Measurements from ENCODE around the gene KMT2B.

KMT2B gene

GRCh38 chr19:35729021-35729420, 11.2 kb downstream of the KMT2B start:
- DNase-seq = no peak

DNA sequence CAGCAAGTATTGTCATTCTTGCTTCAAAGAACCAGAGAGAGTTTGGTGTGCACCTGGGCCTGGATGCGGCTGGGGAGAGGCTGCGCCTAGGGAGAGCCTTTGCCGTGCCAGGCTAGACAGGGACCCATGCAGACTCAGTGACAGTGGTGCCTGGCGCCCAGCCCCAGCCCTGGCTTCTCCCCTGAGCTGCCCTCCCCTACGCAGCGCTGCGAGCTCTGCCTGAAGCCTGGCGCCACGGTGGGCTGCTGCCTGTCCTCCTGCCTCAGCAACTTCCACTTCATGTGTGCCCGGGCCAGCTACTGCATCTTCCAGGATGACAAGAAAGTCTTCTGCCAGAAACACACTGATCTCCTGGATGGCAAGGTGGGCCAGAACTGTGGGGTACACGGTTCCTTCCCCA, 12.0 kb downstream of the KMT2B start:
- DNase-seq = no peak

DNA sequence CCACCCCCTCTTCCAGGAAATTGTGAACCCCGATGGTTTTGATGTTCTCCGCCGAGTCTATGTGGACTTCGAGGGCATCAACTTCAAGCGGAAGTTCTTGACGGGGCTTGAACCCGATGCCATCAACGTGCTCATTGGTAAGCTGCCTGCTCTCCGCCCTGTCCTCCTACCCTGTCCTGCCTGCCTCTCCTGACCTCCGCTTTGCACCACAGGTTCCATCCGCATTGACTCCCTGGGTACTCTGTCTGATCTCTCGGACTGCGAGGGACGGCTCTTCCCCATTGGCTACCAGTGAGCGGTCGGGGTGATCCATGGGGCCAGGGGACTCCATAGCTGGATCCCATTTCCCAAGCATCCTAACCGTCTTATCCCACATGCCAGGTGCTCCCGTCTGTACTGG, 12.5 kb downstream of the KMT2B start:
- no peak for DNase-seq

- no peak for DNase-seq
Measured at GRCh38 chr19:35731353-35731752, 13.6 kb downstream of the KMT2B start.

- DNase-seq = no peak
Measured at GRCh38 chr19:35731779-35732405, 14.1 kb downstream of the KMT2B start.

GRCh38 chr19:35732540-35733179, 14.9 kb downstream of the KMT2B start:
- no peak for DNase-seq

- DNase-seq = no peak
Measured at GRCh38 chr19:35733180-35734125, 15.7 kb downstream of the KMT2B start.

DNA sequence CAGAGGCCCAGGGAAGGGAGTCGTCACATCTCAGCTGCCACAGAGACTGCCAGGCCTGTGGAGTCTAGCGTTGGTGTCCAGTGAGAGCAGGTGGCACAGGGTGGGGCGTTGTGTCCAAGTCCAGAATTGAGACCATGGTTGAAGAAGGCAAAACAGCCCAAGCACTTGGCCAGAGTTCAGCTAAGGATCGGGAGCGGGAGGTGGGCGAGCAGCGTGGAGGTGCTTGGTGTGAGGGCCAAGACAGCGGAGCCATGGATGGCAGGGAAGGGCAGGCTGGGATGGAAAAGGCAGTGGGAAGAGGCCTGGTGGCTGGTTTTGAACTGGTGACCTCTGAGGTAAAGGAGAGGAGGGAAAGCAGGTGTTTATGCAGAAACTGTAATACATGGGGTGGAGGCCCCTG, 16.5 kb downstream of the KMT2B start:
- no peak for DNase-seq

DNA sequence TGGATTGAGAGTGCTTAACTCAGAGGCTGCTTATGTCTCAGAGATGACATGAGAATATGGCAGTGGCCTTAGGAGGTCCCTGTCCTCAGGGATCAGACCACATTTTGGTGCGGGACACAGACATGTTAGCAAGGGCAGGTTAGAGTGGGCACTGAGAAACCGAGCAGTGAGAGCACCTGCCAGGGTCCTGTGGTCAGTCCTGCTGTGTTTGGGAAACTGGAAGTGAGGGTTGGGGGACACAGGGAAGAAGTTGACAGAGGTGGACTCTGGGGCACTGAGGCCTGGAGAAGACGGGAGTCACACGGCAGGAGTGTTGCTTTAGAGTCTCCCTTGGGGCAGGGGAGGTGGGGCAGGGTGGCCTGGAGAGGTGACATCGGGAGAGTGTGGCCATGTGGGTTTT, 17.1 kb downstream of the KMT2B start:
- no peak for DNase-seq

GRCh38 chr19:35736913-35737886, 19.4 kb downstream of the KMT2B start:
- no peak for DNase-seq

DNA sequence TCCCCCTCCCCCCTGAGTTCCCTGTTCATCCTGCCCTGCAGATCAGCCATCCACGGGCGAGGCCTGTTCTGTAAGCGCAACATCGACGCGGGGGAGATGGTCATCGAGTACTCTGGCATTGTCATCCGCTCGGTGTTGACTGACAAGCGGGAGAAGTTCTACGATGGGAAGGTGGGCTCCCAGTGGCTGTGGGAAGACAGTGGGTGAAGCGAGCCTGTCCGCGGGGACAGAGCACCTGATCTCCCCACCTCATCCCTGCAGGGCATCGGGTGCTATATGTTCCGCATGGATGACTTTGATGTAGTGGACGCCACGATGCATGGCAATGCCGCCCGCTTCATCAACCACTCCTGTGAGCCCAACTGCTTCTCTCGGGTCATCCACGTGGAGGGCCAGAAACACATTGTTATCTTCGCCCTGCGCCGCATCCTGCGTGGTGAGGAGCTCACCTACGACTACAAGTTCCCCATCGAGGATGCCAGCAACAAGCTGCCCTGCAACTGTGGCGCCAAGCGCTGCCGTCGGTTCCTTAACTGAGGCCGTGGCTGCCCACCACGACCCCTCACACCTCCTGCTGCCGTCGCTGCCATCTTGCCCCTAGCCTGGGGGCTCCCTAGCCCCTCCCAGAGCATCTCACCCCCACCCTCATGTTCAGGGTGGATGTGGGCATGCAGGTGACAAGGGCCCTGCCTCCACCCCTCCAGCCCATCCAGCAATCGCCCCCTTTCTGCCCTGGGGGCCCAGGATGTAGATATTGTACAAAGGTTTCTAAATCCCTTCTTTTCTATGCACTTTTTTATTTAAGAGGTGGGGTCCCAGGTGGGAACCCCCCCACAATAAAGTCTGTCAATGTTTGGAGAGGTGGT, 20.5 kb downstream of the KMT2B start:
- no peak for DNase-seq

DNA sequence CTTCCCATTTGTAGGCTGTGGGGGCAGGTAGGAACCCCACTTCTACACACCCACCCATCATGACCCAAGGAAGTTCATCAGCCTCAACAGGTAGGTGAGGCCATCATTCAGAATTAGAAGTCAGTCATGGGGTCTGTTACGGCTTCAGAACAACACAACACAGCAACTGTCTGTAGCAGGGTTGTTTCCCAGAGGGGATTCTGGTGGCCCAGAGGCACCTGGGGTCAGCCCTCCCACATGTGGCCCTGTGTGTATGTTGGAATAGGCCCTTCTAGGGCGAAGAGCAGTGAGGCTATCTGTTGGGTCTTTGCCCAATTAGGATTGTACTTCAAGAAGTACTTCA, 21.1 kb downstream of the KMT2B start:
- no peak for DNase-seq

DNA sequence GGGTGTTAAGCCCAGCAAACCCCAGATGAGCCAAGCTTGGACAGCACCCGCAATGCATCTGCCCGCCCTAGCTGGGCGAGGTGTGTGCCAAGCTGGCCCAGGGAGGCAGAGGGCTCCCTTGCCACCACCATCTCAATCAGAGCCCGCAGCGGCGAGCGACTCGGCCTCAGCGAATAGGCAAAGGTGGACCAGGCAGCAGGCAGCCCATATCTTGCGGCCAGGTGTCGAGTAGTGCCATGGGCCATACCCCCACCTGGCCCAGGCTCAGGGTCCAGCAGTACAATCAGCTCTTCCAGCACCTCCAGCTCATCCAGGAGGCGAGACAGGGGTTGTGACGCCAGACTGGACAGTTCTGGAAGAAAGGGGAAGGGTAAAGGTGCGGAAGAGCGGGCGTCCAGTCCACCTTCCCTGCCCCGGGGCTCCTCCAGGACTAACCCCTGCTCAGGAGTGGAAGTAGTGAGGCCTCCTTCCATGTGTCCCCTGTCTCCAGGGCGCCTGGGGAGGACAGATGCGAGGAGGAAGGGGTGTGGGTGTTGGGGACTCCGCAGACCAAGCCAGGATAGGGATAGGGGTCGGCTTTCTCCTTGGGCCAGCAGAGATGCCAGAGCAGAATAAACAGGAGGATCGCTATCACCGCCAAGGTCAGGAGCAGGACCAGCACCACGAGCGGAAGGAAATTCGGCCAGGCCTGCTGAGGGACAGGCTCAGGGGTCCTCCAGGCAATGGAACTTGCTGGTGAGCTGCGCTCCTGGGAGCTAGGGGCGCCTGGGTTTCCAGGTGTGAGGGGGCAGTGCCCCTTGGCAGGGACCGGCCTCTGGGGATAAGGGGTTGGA, 21.7 kb downstream of the KMT2B start:
- DNase-seq = no peak

GRCh38 chr19:35740108-35740422, 22.3 kb downstream of the KMT2B start:
- no peak for DNase-seq

- peak; percentile 98 for DNase-seq
Measured at GRCh38 chr19:35740423-35741202, 22.8 kb downstream of the KMT2B start.

DNA sequence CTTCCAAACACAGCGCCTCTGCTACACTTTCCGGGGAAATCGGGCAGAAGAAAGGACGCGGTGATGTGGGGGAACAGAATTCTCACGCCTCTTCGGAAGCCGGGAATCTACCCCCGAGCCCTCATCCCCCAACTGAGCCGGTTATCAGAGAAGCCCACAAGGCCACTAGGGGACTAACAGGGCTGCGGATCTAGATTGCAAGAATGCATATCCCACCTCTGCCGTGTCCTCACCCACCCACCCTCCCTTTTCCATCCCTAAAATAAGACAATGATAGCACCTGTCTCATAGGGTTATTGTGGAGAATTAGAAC, 23.4 kb downstream of the KMT2B start:
- no peak for DNase-seq

GRCh38 chr19:35742121-35742724, 24.4 kb downstream of the KMT2B start, which contains the start of gene IGFLR1:
IGFLR1 (minus strand) TSS chr19:35742452; CDS start chr19:35741180, 1,272 bp downstream.
- no peak for DNase-seq

DNA sequence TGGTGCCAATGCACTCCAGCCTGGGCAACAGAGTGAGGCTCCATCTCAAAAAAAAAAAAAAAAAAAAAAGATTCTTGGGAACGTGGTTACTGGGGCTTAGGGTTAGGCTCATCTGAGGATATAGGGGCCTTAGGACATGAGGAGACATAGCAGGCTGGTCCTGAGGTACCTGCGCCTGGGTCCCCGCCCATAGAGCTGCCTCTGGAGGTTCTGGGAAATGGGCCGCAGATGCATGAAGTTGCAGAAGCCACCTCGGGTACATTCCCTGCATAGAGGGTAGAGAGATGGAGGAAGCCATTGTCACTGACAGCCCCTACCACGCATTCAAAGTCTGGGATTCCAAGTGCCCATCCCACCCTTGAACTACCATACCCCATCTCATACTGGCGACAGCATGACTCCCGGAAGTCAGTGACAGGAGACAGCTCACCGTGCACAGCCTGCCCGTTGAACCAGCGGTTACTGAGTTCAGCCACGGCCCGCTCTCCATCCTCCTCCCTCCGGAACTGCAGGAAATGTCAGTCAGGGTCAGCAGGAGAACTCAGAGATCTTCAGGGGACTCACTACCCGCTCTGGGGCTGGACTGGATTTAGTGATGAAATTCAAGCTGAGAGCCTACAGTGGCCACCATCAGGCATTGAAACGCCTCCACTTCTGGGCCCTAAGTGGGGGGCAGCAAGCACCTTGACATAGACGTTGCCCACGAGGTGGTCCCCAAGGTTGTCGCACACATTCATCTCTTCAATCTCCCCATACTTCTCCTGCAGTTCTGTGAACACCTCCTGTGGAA, 26.0 kb downstream of the KMT2B start:
- DNase-seq = no peak
